Naive thymus-derived CD8-positive, alpha-beta T cell (primary cell): ENCODE measurements around the gene RABGAP1. TPM values are rescaled to one million over a fixed set of nuclear protein-coding genes. Genes with fewer than 3 reads are reported as not detected.

ENCODE experiments used
- ATAC-seq, 2 donors: fragments of 150-1000 bp; cut with Tn5 transposase in 1 of 2; sonication (Bioruptor Pico), chemical (Tn5 transposase) in 1 of 2; 1 replicate in 1 of 2; 2 replicates in 1 of 2; pipeline ENCODE4 v1.10.0; 2021; ENCODE audit warnings: mild to moderate bottlenecking in 2 of 2, moderate library complexity in 2 of 2
- POLR2A ChIA-PET: fragments of 350-600 bp; sonication (Branson Sonifier 250); formaldehyde crosslinking; loops from one replicate; lab custom pipeline; 2021; ENCODE audit warnings: antibody characterized with exemption; lab: Charles Lee
- DNase-seq, 10 donors: peaks; one replicate each; pipeline versions ENCODE4 v3.0.0 to v3.0.0-alpha.2; 2020 to 2022
- H3K27ac Mint-ChIP-seq, 10 donors: one replicate each; pipeline ENCODE4 v1.8.0; 2020 to 2022; ENCODE audit warnings: mild to moderate bottlenecking in 10 of 10, mixed read lengths in 10 of 10, moderate library complexity in 4 of 10, inconsistent platforms in 1 of 10
- H3K27me3 Mint-ChIP-seq, 5 donors: one replicate each; pipeline ENCODE4 v1.8.0; 2021 to 2022; ENCODE audit warnings: mixed read lengths in 5 of 5
- H3K36me3 Mint-ChIP-seq, 3 donors: one replicate each; pipeline ENCODE4 v1.8.0; 2020 to 2022; ENCODE audit warnings: mixed read lengths in 3 of 3, mild to moderate bottlenecking in 2 of 3, inconsistent platforms in 1 of 3
- H3K4me1 Mint-ChIP-seq, 4 donors: one replicate each; pipeline ENCODE4 v1.8.0; 2021 to 2022; ENCODE audit warnings: mixed read lengths in 4 of 4
- H3K4me3 Mint-ChIP-seq, 10 donors: one replicate each; pipeline ENCODE4 v1.8.0; 2020 to 2022; ENCODE audit warnings: mild to moderate bottlenecking in 10 of 10, mixed read lengths in 10 of 10, moderate library complexity in 6 of 10, inconsistent platforms in 1 of 10
- H3K9me3 Mint-ChIP-seq, 9 donors: one replicate each; pipeline ENCODE4 v1.8.0; 2020 to 2022; ENCODE audit warnings: mixed read lengths in 9 of 9, mild to moderate bottlenecking in 3 of 9, inconsistent platforms in 1 of 9, moderate library complexity in 1 of 9
- polyA plus RNA-seq, 3 donors: library from polyadenylated mRNA; unstranded; fragments of 300-500 nt; fragmentation: Illumina TruSeq; gene quantifications; one replicate each; pipeline ENCODE4 v1.2.3, GENCODE V29; 2021
- total RNA-seq, 8 experiments: library from RNA in 2 of 8; stranded (reverse) in 2 of 8; gene quantifications; one replicate each; pipeline ENCODE4 v1.2.3 and lab custom pipeline; 2021 to 2026

The RABGAP1 gene
- total and polyA plus RNA-seq, 5 experiments from 2014 or later, result 21.9 to 43.5 (median 26.6) TPM

DNA sequence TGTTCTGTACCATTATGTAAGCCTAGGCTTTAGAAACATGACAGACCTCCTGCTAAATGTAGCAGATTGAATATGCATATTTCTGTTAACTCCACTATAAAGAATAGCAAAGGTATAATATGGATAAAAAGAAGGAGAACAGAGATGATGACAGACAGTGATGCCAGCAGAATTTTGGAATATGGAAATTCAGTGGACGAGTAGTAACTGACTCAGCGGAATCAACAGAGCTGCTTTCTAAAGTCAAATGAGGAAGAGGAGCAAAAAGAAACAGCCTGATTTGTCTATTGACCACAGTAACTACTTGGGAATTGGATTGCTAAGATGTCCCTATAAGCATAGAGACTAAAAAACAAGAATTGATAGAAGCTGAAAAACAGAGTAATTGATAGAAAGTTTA lies 100.7 kb downstream of the RABGAP1 start:
- Mint-ChIP-seq H3K4me1 (peaks cover 0 to 3% (median under 1%) of the 10 kb centered on the region in 4 donors), H3K36me3 (peaks cover 7 to 49% (median 26%) of the 10 kb centered on the region in 3 donors), H3K27me3 (no peaks in the 10 kb centered on the region), H3K4me3 (no peak overlapping the region), H3K27ac (no peak overlapping the region), H3K9me3 (peaks cover 0 to 20% (median 2%) of the 10 kb centered on the region in 9 donors)
- POLR2A ChIA-PET, result no interaction called here
- DNase-seq (no peak), ATAC-seq (no peak)

DNA sequence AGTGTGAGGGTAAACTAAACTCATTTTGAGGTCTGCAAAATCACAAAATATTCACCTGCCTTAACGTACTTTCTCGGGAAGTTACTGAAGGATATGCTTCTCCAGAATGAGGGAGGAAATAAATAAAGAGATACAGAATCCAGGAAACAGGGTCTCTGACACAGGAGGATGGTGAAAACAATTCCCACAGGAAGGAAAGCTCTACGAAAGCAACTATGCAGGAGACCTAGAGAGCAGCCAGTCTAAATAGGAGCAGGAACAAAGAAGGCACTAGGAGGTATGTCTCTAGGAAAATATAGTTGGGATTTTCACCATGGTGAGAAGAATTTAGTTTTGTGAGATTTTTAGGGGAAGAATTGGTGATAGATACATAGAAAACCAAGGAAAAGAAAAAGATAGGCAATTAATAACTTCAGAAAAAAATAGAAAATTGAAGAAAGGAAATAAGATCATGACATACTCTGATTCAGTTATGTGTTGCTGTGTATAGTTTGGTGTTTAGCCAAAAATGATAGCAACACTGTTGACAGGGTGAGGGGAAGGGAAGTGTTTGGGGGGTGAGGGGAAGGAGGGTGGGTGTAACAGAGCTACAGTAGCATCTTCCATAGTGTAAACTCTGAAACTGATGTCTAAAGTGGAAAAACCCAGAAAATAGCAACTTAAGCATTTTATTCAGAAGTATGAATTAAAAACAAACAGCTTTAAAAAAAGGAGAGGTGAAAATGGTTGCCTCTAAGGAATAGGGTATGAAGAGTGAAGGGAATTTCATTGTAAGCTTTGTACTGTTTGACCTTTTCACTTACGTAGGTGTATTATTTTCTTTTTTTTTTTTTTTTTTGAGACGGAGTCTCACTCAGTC lies 102.5 kb downstream of the RABGAP1 start:
- H3K36me3 Mint-ChIP-seq, result peaks cover 7 to 44% (median 22%) of the 10 kb centered on the region in 3 donors

DNA sequence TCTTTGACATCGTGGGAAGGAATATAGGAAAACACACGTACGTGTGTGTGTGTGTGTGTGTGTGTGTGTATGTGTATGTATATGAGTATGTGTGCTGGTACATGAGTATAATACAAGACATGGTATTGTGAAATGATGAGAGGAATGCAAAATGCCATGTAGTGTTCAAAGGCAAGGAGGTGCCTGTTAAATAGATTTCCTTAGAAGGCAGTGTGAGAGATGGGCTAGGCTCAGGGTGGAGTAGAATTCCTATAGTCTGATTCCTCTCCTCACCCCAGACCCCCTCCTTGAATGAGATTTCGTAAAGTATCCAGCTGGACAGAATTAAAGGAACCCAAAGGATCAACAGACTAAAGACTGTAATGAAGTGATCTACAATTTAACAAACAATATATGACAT lies 103.8 kb downstream of the RABGAP1 start:
- Mint-ChIP-seq H3K4me1 (peaks cover 0 to 5% (median 0%) of the 10 kb centered on the region in 4 donors), H3K36me3 (peaks cover 7 to 47% (median 22%) of the 10 kb centered on the region in 3 donors), H3K27ac (peak overlapping the region in 2 of 10 donors; percentile 9 to 27), H3K4me3 (no peak overlapping the region), H3K27me3 (no peaks in the 10 kb centered on the region), H3K9me3 (peaks cover 0 to 20% (median 2%) of the 10 kb centered on the region in 9 donors)
- ATAC-seq, result no peak
- no peak for DNase-seq
- POLR2A ChIA-PET, result no interaction called here

More for the DNA sequence above, 102.5 kb downstream of the RABGAP1 start:
- Mint-ChIP-seq H3K27me3 (no peaks in the 10 kb centered on the region), H3K9me3 (peaks cover 0 to 20% (median 2%) of the 10 kb centered on the region in 9 donors), H3K27ac (no peak overlapping the region), H3K4me3 (no peak overlapping the region), H3K4me1 (peaks cover 0 to 3% (median 0%) of the 10 kb centered on the region in 4 donors)
- ATAC-seq (no peak), DNase-seq (no peak)
- POLR2A ChIA-PET, result no interaction called here

DNA sequence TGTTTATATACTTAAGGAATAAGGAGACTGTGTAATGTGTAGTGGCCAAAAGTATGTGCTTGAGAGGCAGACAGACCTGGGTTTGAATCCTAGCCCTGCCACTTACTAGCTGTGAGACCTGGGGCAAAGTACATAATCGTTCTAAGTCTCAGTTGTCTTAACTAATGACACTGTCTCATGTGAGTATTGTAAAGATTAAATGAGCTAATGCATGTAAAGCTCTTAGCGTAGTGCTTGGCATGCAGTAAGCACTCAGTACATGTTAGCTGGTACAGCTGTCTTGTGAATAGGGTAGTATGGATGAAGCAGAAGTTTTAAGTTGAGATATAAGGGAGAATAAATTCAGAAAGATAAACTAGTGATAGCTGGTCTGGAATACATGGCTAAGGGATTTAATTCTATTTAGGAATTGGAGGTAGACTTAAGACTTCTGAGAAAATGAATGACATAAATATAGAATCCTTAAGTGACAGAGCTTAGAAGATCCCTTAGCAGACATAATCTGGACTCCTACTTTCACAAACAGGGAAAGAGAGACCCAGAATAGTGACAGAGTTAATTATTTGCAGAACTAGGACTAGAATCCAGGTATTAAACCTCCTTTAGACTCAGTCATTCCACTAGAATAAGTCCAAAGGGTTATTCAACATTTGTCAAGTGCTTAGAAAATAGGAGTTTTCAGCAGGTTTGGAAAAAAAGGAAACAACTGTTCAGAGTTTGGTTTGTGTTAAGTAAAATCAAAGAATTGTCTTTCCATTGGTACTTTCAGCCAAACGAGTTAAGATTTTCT lies 105.8 kb downstream of the RABGAP1 start:
- H3K9me3 Mint-ChIP-seq, result peaks cover 0 to 20% (median 2%) of the 10 kb centered on the region in 9 donors
- POLR2A ChIA-PET, result no interaction called here
- no peaks in the 10 kb centered on the region for H3K27me3 Mint-ChIP-seq
- H3K27ac Mint-ChIP-seq, result peak overlapping the region in 1 of 10 donors; percentile 58
- H3K36me3 Mint-ChIP-seq, result peaks cover 7 to 52% (median 15%) of the 10 kb centered on the region in 3 donors
- H3K4me1 Mint-ChIP-seq, result peaks cover 0 to 5% (median 0%) of the 10 kb centered on the region in 4 donors
- no peak overlapping the region for H3K4me3 Mint-ChIP-seq
- ATAC-seq (no peak), DNase-seq (no peak)

DNA sequence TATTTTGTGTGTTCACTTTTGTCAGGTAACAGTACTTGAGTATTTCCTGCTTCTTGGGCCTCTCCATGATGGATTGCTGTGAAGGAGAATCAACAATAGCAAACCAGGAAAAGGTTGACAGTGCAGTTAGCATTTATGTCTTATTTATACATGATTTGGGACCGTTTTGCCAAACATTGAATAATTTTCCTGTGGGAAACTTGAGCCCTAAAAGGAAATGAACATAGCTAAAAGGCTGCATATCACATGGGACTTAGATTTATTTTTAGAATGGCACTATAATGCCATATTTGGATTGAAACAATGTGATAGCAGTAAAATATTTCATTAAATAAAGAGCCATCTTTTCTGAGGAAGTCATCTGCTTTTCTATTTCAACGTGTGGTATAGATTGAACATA lies 107.9 kb downstream of the RABGAP1 start:
- H3K36me3 Mint-ChIP-seq, result peaks cover 0 to 38% (median 6%) of the 10 kb centered on the region in 3 donors
- no peaks in the 10 kb centered on the region for H3K9me3 Mint-ChIP-seq
- no peaks in the 10 kb centered on the region for H3K27me3 Mint-ChIP-seq
- H3K4me3 Mint-ChIP-seq, result no peak overlapping the region
- ATAC-seq (no peak), DNase-seq (no peak)
- POLR2A ChIA-PET, result no interaction called here
- peaks cover 0 to 7% (median 2%) of the 10 kb centered on the region in 4 donors for H3K4me1 Mint-ChIP-seq
- H3K27ac Mint-ChIP-seq, result peak overlapping the region in 2 of 10 donors; percentile 8 to 24

DNA sequence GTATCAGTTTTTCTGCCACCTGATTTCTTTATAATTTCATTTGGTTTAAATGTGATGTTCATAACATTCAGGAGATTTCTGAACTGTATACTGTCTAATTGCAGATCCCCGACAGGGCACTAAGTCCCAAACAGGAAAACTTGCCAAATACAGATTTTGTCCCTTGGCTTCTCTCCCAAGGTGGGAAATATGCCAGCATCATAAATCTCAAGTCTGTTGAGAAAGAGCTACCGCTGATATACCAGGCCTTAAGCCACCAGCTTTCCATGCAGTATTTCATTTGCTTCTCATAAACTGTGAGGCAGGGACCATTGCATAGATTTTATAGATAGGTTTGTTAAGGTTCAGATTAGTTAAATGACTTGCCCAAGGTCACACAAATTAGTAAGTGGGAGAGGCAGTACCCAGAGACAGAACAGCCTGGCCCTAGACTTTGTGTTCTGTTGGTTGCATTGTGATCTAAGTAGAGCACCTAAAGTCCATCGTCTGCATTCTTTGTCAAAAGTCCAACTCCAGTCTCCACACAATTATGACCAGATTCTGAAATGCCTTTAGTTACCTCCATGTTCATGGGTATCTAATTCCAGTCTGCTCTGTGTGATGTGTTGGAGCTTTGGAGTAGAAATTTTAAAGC lies 108.9 kb downstream of the RABGAP1 start:
- no peak for DNase-seq
- peaks cover 0 to 38% (median 9%) of the 10 kb centered on the region in 3 donors for H3K36me3 Mint-ChIP-seq
- POLR2A ChIA-PET, result interaction anchor here (0.7 kb wide), 1 partner anchor 102 kb away, joined by 4 read pairs; no protein-coding TSS in a partner anchor
- peaks cover 0 to 10% (median under 1%) of the 10 kb centered on the region in 4 donors for H3K4me1 Mint-ChIP-seq
- H3K9me3 Mint-ChIP-seq, result no peaks in the 10 kb centered on the region
- H3K4me3 Mint-ChIP-seq, result no peak overlapping the region
- H3K27ac Mint-ChIP-seq, result no peak overlapping the region
- no peak for ATAC-seq
- no peaks in the 10 kb centered on the region for H3K27me3 Mint-ChIP-seq

DNA sequence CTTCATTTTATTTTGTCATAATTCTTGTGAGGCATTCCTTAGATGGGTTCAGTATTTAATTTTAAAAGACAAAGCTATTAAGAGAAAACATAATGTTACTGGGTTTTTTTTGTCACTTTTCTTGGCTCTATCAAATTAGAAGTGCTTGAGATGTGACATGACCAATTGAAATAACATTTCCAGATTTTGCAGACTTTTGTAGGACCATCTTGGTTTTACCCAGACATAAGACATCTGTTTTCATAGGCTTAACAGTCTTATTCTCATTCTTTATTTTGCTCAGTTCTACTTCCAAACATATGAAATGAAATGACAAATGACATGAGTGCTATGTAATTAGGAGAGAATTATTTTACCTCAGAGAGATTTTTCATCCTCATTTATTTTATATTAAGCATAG lies 112.2 kb downstream of the RABGAP1 start:
- Mint-ChIP-seq H3K4me1 (peaks cover 0 to 10% (median under 1%) of the 10 kb centered on the region in 4 donors), H3K9me3 (no peaks in the 10 kb centered on the region), H3K27me3 (no peaks in the 10 kb centered on the region), H3K27ac (no peak overlapping the region), H3K36me3 (peaks cover 0 to 46% (median 9%) of the 10 kb centered on the region in 3 donors), H3K4me3 (no peak overlapping the region)
- no peak for ATAC-seq
- POLR2A ChIA-PET, result no interaction called here
- DNase-seq, result no peak

DNA sequence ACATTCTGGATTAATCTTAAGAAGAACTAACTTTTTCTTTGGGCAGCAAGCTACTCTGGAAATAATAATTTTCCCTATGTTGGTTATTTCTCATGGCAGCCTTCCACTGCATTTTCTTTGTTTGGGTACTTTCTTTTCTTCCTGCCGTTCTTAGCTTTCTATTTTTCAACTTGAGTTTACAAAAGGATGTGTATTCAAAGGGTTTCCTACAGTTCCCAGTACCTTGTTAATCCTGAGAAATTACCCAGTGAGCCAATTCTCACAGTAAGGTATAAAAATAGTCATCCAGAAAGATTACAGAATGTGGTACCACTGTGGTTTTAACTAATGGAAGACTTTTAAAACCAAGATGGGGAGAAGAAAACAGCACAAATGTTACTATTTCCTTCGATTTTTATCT lies 112.9 kb downstream of the RABGAP1 start:
- Mint-ChIP-seq H3K36me3 (peaks cover 0 to 40% (median 9%) of the 10 kb centered on the region in 3 donors), H3K27ac (peak overlapping the region in 3 of 10 donors; percentile 20 to 41 (median 30)), H3K9me3 (no peaks in the 10 kb centered on the region), H3K4me1 (peaks cover 0 to 10% (median under 1%) of the 10 kb centered on the region in 4 donors), H3K27me3 (no peaks in the 10 kb centered on the region), H3K4me3 (no peak overlapping the region)
- DNase-seq, result no peak
- ATAC-seq, result no peak
- POLR2A ChIA-PET, result no interaction called here

DNA sequence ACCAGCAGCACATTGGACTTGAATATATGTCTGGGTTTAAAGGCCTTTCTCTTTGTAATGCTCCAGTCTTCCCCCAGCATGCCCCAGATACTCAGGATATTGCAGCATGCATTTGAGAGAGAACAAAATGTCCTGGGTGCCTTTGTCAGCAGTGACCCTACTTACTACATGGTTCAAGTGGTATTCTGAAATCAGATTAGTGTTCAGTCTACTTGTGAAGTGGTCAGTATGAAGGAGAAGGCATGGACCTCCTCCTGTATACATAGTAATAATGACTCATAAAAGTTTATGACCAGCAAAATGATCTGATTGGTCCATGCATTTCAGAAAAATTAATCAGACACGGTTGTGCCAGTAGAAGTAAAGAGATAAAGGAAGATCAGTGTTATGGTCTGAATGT lies 118.0 kb downstream of the RABGAP1 start:
- Mint-ChIP-seq H3K27ac (no peak overlapping the region), H3K27me3 (no peaks in the 10 kb centered on the region), H3K4me3 (no peak overlapping the region)

DNA sequence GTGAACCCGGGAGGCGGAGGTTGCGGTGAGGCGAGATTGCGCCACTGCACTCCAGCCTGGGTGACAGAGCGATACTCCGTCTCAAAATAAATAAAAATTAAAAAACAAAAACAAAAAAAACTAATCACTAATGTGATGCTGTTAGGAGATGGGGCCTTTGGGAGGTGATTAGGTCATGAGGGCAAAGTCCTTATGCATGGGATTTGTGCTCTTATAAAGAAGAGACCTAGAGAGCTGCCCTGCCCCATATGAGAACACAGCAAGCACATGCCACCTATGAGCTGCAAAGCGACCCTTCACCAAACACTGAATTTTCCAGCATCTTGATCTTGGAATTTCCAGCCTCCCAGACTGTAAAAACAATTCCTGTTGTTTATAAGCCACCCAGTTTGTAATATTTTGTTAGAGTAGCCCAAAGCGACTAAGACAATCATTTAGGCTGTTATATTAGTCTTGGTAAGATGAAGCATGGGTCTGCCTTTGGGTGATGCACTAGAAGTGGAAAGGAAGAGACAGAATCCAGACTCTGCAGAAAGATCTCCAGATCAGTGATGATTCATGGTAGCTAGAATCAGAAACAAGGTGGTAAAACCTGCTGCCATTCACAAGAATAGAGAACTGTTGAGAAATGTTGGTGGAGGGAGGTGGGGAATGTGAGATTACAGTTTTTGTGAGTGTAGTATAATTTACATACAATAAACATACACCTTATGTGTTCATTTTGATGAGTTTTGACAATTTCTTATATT lies 118.8 kb downstream of the RABGAP1 start:
- POLR2A ChIA-PET, result no interaction called here
- no peak for DNase-seq
- Mint-ChIP-seq H3K36me3 (peaks cover 0 to 42% (median 4%) of the 10 kb centered on the region in 3 donors), H3K4me1 (peaks cover 0 to 3% (median 1%) of the 10 kb centered on the region in 4 donors), H3K27me3 (no peaks in the 10 kb centered on the region), H3K9me3 (no peaks in the 10 kb centered on the region), H3K4me3 (no peak overlapping the region), H3K27ac (peak overlapping the region in 1 of 10 donors; percentile 20)
- ATAC-seq, result no peak

More for the DNA sequence above, 118.0 kb downstream of the RABGAP1 start:
- DNase-seq, result no peak
- H3K9me3 Mint-ChIP-seq, result no peaks in the 10 kb centered on the region
- POLR2A ChIA-PET, result no interaction called here
- H3K36me3 Mint-ChIP-seq, result peaks cover 0 to 41% (median 6%) of the 10 kb centered on the region in 3 donors
- ATAC-seq, result no peak
- H3K4me1 Mint-ChIP-seq, result peaks cover 0 to 3% (median 1%) of the 10 kb centered on the region in 4 donors

DNA sequence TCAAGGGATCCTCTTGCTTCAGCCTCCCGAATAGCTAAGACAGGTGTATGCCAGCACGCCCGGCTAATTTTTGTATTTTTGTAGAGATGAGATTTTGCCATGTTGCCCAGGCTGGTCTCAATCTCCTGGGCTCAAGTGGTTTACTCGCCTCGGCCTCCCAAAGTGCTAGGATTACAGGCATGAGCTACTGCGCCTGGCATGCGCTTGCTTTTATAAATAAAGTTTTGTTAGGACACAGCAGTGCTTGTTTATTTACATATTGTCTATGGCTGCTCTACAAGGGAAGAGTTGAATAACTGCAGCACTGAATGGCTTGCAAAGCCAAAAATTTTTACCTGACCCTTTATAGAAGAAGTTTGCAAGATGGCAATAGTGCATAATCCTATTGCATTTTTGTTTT lies 120.4 kb downstream of the RABGAP1 start:
- Mint-ChIP-seq H3K36me3 (peaks cover under 1 to 43% (median 10%) of the 10 kb centered on the region in 3 donors), H3K4me1 (peaks cover 0 to 3% (median 1%) of the 10 kb centered on the region in 4 donors), H3K27me3 (no peaks in the 10 kb centered on the region), H3K27ac (no peak overlapping the region), H3K4me3 (no peak overlapping the region), H3K9me3 (no peaks in the 10 kb centered on the region)
- POLR2A ChIA-PET, result no interaction called here
- no peak for DNase-seq
- ATAC-seq, result no peak
